ENCODE measurements around the gene TUBA8.
"Not testable (repeated sequence)": the region's sequence is repeated elsewhere in the genome, so short reads cannot be mapped to it uniquely, and the experiment has no call there.

The TUBA8 gene

GRCh38 chr22:18172776-18173175 is 62.2 kb downstream of the TUBA8 start:
- not testable (repeated sequence) for DNase-seq (ENCODE audit: low read depth in 2 of 2)

DNA sequence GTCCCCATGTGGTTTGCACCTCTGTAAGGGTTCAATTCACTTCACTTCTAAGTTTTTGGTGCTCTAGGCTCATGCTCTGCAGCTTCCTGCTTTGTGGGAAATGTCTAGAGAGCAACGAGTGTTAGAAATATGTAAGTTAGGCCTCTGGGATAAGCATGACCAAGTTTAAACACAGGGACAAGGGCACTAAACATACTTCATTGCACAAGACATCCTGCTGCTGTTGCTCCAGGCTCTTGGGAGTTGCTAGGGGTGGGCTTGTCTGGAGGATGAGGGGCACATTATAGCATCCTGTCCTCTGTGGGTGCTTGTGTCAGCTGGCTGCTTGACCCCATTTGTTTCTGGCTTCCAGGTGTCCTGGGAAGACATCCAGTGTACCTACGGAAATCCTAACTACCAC is 62.8 kb downstream of the TUBA8 start:
- DNase-seq (ENCODE audit: low read depth in 2 of 2) = not testable (repeated sequence)
